Measurements from ENCODE around the gene R3HDM2.

R3HDM2 gene

GRCh38 chr12:57224973-57225679, 205.7 kb downstream of the R3HDM2 start:
- peak; percentile 20 for DNase-seq

- DNase-seq, result no peak
Measured at GRCh38 chr12:57224278-57224972, 206.4 kb downstream of the R3HDM2 start.

- no peak for DNase-seq
Measured at GRCh38 chr12:57223191-57224165, 207.4 kb downstream of the R3HDM2 start.

- DNase-seq, result no peak
Measured at GRCh38 chr12:57222286-57223190, 208.3 kb downstream of the R3HDM2 start.

GRCh38 chr12:57221169-57221917, 209.5 kb downstream of the R3HDM2 start:
- DNase-seq, result no peak

- DNase-seq, result no peak
Measured at GRCh38 chr12:57220770-57221168, 210.1 kb downstream of the R3HDM2 start.

GRCh38 chr12:57219993-57220754, 210.7 kb downstream of the R3HDM2 start:
- no peak for DNase-seq

GRCh38 chr12:57219205-57219992, 211.4 kb downstream of the R3HDM2 start:
- no peak for DNase-seq

- no peak for DNase-seq
Measured at GRCh38 chr12:57218030-57218853, 212.6 kb downstream of the R3HDM2 start.

- no peak for DNase-seq
Measured at GRCh38 chr12:57216921-57217879, 213.6 kb downstream of the R3HDM2 start.

GRCh38 chr12:57216014-57216911, 214.6 kb downstream of the R3HDM2 start, which contains the start of gene NXPH4:
TSS of gene NXPH4 (plus strand) at chr12:57216794. CDS start at chr12:57216970, 176 bp downstream.
- DNase-seq, result peak; percentile 46

- DNase-seq, result no peak
Measured at GRCh38 chr12:57215668-57216013, 215.2 kb downstream of the R3HDM2 start.

- DNase-seq, result no peak
Measured at GRCh38 chr12:57215065-57215464, 215.8 kb downstream of the R3HDM2 start.

- peak; percentile 80 for DNase-seq
Measured at GRCh38 chr12:57214398-57214781, 216.5 kb downstream of the R3HDM2 start.

GRCh38 chr12:57213763-57214397, 217.0 kb downstream of the R3HDM2 start:
- no peak for DNase-seq
